ENCODE measurements around the gene ITGB2. TPM values are rescaled to one million over a fixed set of nuclear protein-coding genes. Genes with fewer than 3 reads are reported as not detected.

Gene ITGB2
- total RNA-seq, 1 donor from 2014 or later = 35.1 TPM

DNA sequence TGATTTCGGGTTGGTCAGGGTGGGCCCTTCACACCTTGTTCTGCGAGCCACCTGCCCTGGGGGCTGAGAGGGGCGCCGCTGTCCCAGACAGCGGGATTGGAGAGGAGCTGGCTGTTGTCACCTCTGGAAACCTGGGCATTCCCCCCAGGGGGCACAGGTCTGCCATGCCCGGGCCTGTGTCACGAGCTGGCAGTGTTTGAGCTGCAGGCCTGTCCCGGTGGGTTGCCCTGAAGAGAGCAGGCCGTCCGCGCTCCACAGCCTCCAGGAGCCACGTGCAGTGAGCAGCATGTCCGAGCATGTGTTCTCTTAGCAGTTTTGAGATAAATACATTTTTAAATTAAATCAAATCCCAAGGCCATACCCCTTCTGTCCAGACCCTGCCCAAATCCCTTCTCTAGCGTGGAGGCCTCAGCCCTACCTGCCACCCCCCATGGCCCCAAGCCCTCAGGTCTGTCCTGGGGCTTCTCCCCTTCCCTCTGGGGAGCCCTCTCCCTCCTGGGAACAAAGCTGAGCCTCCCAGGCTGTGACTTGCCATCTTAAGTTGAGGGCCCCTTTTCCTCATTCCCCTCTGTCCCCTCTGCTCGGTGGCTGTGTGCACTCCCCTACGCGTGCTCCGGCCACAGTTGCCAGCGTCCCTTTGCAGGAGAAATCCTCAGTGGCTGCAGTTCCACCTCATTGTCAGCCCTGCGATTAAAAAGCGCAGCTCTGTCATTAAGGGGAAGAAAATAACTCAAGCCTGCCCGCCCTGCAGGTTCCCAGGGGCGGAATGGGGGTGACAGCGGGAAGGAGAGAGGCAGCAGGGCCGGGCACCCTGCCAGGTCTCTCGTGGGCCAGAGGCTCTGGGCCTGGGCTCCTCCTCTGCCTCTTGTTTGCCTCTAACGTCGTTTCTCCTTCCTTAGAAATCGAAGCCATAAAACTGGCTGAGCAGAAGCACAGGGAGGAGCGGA lies 45.7 kb upstream of the ITGB2 start:
- Histone ChIP-seq H3K27me3 (no peaks in the 10 kb centered on the region), H3K27ac (peak overlapping the region; percentile 30), H3K36me3 (peaks cover 0 to 8% of the 10 kb centered on the region in 2 donors), H3K4me1 (peaks cover 23% of the 10 kb centered on the region), H3K9me3 (no peaks in the 10 kb centered on the region), H3K4me3 (peak overlapping the region; percentile 5 to 27)
- intact Hi-C loops (cut with DNase I) = no loop called here
- TF ChIP-seq, protein P1, sequence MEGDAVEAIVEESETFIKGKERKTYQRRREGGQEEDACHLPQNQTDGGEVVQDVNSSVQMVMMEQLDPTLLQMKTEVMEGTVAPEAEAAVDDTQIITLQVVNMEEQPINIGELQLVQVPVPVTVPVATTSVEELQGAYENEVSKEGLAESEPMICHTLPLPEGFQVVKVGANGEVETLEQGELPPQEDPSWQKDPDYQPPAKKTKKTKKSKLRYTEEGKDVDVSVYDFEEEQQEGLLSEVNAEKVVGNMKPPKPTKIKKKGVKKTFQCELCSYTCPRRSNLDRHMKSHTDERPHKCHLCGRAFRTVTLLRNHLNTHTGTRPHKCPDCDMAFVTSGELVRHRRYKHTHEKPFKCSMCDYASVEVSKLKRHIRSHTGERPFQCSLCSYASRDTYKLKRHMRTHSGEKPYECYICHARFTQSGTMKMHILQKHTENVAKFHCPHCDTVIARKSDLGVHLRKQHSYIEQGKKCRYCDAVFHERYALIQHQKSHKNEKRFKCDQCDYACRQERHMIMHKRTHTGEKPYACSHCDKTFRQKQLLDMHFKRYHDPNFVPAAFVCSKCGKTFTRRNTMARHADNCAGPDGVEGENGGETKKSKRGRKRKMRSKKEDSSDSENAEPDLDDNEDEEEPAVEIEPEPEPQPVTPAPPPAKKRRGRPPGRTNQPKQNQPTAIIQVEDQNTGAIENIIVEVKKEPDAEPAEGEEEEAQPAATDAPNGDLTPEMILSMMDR (IDR thresholded peaks at IDR 0.05) = no peak
- TF ChIP-seq POLR2AphosphoS5 (IDR thresholded peaks at IDR 0.05; ENCODE audit: insufficient read depth in 1 of 2, low read depth in 1 of 2) = no peak
- no peak for TF ChIP-seq POLR2A (IDR thresholded peaks at IDR 0.05)
- no peak for DNase-seq (ENCODE audit: extremely low spot score in 2 of 2)

DNA sequence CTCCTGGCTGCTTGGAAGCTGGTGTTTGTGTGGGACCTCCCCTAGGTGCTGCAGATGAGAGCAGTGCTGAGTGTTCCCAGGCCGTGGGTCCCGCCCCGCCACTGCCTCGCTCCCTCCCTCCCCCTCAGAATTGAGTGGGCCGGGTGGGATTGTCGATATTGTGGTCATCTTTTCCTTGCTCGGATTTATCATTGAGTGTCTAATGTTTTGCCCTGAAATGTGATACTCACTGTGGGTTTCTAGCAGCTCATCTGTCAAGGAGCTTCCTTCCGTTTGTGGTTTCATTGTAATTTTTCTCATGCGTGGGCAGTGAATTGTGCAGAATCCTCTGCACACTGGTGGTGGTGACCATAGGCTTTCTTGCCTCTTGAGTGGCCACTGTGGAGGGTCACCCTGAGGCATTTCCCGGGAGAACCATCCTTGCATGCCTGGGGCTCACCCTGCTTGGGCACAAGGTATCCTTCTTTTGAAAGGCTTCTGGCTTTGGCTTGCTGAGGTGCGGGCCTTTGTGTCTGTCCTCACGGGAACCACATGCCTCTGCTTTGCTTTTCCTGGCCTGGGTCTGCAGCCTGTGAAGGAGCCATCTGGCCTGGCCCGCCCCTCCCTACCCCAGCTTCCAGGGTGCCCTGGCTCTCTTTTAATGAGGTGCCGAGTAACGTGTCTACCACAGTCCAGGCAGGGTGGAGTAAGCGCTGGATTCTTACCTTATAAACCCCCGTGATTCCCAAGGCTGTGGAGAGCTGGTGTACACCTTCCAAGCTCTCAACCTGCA lies 44.7 kb upstream of the ITGB2 start:
- no peak for DNase-seq (ENCODE audit: extremely low spot score in 2 of 2)
- Histone ChIP-seq H3K36me3 (peaks cover 0 to 8% of the 10 kb centered on the region in 2 donors), H3K27me3 (no peaks in the 10 kb centered on the region), H3K4me1 (peaks cover 23% of the 10 kb centered on the region), H3K9me3 (no peaks in the 10 kb centered on the region), H3K27ac (no peak overlapping the region), H3K4me3 (no peak overlapping the region)
- no peak for TF ChIP-seq POLR2A (IDR thresholded peaks at IDR 0.05)
- TF ChIP-seq, protein P1 (IDR thresholded peaks at IDR 0.05) = no peak
- no peak for TF ChIP-seq POLR2AphosphoS5 (IDR thresholded peaks at IDR 0.05; ENCODE audit: insufficient read depth in 1 of 2, low read depth in 1 of 2)
- intact Hi-C loops (cut with DNase I) = no loop called here

GRCh38 chr21:44964381-44964780 lies 43.7 kb upstream of the ITGB2 start:
- TF ChIP-seq, protein P1 (IDR thresholded peaks at IDR 0.05) = no peak
- TF ChIP-seq POLR2A (IDR thresholded peaks at IDR 0.05) (no peak), POLR2AphosphoS5 (IDR thresholded peaks at IDR 0.05; ENCODE audit: insufficient read depth in 1 of 2, low read depth in 1 of 2) (no peak)
- DNase-seq (ENCODE audit: extremely low spot score in 2 of 2) = no peak
- H3K4me1 ChIP-seq = peaks cover 32% of the 10 kb centered on the region
- H3K4me3 ChIP-seq = no peak overlapping the region
- H3K9me3 ChIP-seq = no peaks in the 10 kb centered on the region
- H3K27me3 ChIP-seq = no peaks in the 10 kb centered on the region
- H3K36me3 ChIP-seq = peaks cover 0 to 4% of the 10 kb centered on the region in 2 donors
- intact Hi-C loops (cut with DNase I) = no loop called here
- H3K27ac ChIP-seq = no peak overlapping the region

DNA sequence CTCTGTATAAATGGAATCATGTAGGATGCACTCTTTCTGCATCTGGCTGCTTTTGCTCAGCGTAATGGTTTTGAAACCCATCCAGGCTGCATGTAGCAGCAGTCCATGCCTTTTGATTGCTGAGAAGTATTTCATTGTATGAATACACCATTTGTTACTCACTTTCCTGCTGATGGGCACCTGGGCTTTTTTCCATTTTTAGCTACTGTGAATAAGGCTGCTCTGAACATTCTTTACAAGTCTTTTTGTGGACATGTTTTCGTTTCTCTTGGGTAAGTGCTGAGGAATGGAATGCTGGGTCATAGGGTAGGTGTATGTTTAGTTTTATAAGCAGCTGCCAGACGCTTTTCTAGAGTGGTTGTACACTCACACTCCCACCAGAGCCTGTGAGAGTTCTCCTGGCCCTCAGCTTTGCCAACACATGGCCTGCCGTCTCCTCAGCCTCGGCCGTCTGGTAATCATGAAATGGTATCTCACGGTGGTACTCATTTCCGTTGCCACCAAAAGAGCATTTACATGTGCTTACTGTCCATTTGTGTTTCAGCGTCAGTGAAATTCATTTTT lies 41.8 kb upstream of the ITGB2 start:
- no peaks in the 10 kb centered on the region for H3K9me3 ChIP-seq
- H3K4me3 ChIP-seq = no peak overlapping the region
- no peak for DNase-seq (ENCODE audit: extremely low spot score in 2 of 2)
- intact Hi-C loops (cut with DNase I) = no loop called here
- H3K36me3 ChIP-seq = no peaks in the 10 kb centered on the region
- peaks cover 42% of the 10 kb centered on the region for H3K4me1 ChIP-seq
- peak overlapping the region; percentile 14 for H3K27ac ChIP-seq
- no peaks in the 10 kb centered on the region for H3K27me3 ChIP-seq
- TF ChIP-seq POLR2AphosphoS5 (IDR thresholded peaks at IDR 0.05; ENCODE audit: insufficient read depth in 1 of 2, low read depth in 1 of 2) (peak in 1 of 2 donors; percentile 67), POLR2A (IDR thresholded peaks at IDR 0.05) (no peak)
- TF ChIP-seq, protein P1 (IDR thresholded peaks at IDR 0.05) = no peak
